GM12875 (cell line): Measurements from ENCODE around the gene PMVK.

Experiments used
- H3K4me3 ChIP-seq: one replicate; pipeline ENCODE4 v1.5.1; 2011; ENCODE audit warnings: low read depth, low read length, control low read depth
- TF ChIP-seq, protein P1 (sequence below): IDR thresholded peaks from 2 replicates; pipeline ENCODE4 v1.5.1; 2011; ENCODE audit warnings: low read depth, mild to moderate bottlenecking, control low read depth, inconsistent platforms, low read length, moderate library complexity, borderline replicate concordance; ENCODE audit not compliant: insufficient read depth

Gene PMVK

DNA sequence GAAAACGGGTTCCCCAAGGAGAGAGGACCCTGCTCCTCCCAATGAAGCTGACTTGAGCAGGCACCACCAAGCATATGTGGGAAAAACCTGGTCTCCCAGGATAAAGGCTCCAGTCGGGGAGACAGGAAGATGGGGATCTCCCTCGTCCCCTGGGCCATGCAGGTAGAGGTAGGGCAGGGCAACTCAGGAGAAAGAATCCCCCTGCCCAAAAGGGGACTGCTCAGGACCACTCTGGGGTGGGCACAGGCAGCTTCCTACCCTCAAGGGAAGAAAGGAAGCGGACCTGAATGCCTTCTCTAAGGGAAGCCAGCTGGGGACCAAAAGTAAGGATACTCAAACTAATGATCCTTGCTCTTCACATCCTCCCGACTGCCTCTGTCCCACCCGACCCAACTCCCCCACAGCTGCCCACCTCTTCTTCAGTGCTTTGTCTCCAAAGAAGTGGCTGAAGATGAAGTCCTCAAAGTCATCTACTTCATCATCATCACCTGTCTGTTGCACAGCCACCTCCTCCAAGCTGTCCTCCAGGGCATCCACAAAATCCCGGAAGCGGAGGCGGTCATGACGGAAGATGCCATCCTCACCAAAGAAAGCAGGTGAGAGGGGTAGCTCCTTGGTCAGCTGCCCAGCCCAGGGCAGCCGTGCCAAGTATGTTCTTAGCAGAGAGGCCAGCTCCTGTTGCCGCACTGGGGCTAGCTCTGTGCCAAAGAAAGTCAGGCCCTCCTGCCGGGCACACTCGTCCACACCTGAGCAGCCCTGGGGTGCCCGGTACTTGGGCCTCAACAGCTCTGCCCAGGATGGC, 8.8 kb upstream of the PMVK start:
- H3K4me3 ChIP-seq = no peak overlapping the region
- TF ChIP-seq, protein P1, sequence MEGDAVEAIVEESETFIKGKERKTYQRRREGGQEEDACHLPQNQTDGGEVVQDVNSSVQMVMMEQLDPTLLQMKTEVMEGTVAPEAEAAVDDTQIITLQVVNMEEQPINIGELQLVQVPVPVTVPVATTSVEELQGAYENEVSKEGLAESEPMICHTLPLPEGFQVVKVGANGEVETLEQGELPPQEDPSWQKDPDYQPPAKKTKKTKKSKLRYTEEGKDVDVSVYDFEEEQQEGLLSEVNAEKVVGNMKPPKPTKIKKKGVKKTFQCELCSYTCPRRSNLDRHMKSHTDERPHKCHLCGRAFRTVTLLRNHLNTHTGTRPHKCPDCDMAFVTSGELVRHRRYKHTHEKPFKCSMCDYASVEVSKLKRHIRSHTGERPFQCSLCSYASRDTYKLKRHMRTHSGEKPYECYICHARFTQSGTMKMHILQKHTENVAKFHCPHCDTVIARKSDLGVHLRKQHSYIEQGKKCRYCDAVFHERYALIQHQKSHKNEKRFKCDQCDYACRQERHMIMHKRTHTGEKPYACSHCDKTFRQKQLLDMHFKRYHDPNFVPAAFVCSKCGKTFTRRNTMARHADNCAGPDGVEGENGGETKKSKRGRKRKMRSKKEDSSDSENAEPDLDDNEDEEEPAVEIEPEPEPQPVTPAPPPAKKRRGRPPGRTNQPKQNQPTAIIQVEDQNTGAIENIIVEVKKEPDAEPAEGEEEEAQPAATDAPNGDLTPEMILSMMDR = no peak

DNA sequence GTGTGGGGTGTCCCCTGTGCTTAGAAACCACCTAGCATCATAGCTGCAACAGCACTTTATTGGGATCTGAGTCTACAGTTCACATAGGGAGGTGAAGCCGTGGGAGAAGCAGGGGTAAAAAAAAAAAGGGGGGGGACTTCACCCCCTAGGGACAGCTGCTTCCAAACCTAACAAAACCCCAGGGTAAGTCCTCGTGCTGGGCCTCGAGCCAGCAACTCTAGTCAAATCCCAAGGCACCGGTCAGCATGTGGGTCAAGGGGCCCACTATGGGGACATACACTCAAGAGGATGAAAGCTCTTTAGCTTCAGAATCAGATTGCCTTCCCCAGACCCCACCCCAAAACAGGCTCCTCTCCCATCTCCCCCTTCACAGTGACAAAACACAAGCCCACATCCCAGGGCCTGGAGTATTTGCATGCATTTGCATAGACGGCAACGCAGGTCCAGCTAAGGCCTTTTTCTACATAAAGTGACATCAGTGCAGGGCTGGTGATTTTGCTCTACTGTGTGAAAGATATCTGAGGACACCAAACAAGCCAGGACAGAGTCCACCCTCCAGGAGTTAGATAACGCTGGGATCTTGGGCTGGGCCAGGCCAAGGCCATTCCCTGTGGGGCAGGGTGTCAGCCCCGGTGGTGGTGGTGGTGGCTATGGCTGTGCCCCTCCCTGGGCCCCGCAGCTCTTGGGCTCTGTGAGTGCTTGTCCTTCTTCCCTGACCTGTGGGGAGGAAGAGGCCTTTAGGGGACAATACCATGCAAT, 8.1 kb upstream of the PMVK start:
- no peak overlapping the region for H3K4me3 ChIP-seq
- TF ChIP-seq, protein P1 = no peak

DNA sequence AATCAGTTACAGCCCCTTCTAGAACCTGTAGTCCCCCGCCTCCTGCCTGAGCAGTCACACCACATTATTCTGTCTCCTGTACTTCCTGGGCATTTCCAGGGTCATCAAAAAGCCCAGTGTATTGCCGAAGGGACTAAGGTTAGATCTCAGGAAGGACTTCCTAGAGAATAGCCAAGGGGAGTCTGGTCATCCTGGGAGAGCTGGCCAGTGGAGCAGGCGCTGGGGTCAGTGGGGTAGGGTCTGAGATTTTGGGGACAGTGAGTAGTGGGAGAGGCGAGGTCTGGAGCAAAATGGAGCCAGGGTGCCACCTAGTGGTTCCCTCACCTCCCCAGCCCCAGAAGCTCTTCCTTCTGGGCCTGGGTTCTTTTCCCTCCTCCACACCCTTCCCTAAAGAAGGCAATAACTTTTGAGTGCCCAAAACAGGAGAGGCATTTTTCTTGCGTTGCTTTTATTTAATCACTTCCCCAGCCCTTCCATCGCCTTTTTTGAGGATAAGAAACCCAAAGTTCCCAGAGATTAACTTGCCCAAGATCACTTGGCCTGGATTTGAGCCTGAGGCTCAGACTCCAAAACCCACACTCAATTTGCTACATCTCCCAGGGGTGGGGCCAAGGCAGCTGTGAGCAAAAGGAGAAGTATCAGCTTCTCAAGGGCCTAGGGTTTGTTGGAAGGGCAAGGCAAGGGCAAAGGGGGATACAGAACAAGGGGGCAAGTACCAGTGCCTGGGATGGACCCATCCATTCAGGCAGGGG, 7.3 kb upstream of the PMVK start:
- TF ChIP-seq, protein P1 = peak; percentile 86
- H3K4me3 ChIP-seq = peak overlapping the region; percentile 13

DNA sequence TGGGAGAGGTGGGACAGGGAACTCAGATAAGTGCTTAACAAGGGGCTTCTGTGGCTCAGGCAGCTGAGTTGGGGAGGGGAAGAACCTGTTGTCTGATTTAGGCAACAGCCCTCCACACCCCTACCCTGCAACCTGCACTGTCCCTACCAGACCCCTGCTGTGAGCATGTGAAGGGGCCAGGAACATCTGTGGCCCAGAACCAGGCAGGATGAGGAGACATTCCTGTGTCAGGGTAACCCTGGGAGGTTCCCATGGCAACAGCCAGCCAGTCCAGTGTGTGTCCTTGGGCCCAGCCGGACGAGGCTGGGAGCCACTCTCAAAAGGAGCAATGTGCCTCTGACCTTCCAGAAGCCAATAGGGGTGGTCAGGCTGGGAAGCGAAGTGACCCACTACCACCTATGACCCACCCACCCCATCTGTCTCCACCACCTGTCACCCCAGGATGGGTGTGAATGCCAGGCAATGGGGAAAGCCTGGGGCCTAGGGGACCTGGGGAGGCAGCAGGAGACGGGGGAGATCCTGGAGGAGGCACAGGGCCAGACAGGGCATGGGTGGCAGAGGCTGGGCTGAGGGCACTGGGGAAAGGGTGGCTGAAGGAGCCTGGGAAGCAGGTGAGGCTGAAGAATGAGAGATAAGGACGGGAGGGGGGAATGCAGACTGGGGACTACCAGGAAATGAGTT, 5.0 kb upstream of the PMVK start:
- TF ChIP-seq, protein P1 = no peak
- peak overlapping the region; percentile 71 for H3K4me3 ChIP-seq

DNA sequence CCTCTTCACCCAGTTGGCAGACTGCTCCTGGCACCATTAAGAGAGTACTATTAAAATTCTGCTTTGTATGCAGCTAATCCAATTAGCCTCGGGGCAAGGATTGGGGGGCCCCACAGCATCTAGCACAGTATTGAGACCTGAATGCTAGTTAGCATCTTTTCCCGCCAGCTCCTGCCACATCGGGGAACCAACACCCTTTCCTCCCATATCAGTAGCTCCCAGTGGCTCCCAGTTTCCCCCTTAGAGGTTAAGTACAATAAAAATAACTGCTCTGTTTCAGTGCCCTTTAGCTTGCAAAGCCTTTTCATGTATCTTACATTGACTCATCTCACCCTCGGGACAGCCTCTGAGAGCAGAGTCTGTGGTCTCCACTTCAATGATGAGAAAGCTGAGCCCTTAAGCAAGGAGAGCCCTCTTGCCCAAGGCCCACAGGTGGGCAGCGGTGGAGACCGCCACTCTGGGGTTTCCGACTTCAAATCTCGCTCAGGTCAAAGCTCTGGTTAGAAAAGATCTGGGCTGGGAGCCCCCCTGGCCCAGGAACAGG, 4.2 kb upstream of the PMVK start:
- H3K4me3 ChIP-seq = peak overlapping the region; percentile 71
- TF ChIP-seq, protein P1 = no peak

DNA sequence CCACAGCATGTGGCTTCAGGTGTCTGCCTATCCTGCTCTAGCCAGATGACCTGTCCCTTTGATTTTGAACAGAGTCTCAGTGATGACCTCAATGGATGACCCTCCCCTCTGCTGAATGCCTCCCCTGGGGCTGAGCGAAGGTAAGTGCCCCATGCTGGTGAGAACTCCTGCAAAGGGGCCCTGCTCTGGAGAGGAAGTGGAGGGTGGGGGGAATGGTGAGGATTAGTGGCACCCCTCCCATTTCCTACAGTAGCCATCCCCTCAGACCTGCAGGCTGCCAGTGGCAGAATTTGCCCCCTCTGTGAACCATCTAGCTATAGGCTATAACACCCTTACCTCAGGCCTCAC, 3.7 kb upstream of the PMVK start:
- TF ChIP-seq, protein P1 = no peak
- H3K4me3 ChIP-seq = peak overlapping the region; percentile 22
